RWPE2 (cell line): ENCODE measurements around the gene NAGS.
A peak's percentile ranks its signal among the peaks of the same experiment; 100 is the strongest.

ENCODE experiments used
- ATAC-seq: fragments of 200-7000 bp; cut with Tn5 transposase; 3 replicates; pipeline ENCODE4 v1.9.1; 2021; ENCODE audit warnings: low read depth
- DNase-seq: peaks from one replicate; pipeline ENCODE4 v3.0.0-alpha.2; 2020; ENCODE audit warnings: low spot score
- H3K27ac ChIP-seq: fragments of 450-650 bp; 2 replicates; pipeline ENCODE4 v1.5.1; 2017; ENCODE audit warnings: mild to moderate bottlenecking; ENCODE audit not compliant: poor library complexity, severe bottlenecking
- H3K27me3 ChIP-seq: fragments of 250-450 bp; sonication (Bioruptor Pico); 2 replicates; pipeline ENCODE4 v1.5.1; 2021; ENCODE audit warnings: mild to moderate bottlenecking, moderate library complexity; ENCODE audit not compliant: insufficient read depth, poor library complexity, severe bottlenecking
- H3K36me3 ChIP-seq: fragments of 250-450 bp; sonication (Bioruptor Pico); 2 replicates; pipeline ENCODE4 v1.5.1; 2020; ENCODE audit warnings: low read depth, mild to moderate bottlenecking, moderate library complexity
- H3K4me1 ChIP-seq: fragments of 250-450 bp; sonication (Bioruptor Pico); 2 replicates; pipeline ENCODE4 v1.5.1; 2021; ENCODE audit warnings: mild to moderate bottlenecking, moderate library complexity; ENCODE audit not compliant: insufficient read depth, poor library complexity, severe bottlenecking
- H3K4me3 ChIP-seq: fragments of 250-450 bp; sonication (Bioruptor Pico); 2 replicates; pipeline ENCODE4 v1.5.1; 2021; ENCODE audit warnings: mild to moderate bottlenecking, moderate library complexity; ENCODE audit not compliant: severe bottlenecking
- H3K9me3 ChIP-seq: fragments of 250-450 bp; sonication (Bioruptor Pico); 2 replicates; pipeline ENCODE4 v1.5.1; 2021; ENCODE audit warnings: mild to moderate bottlenecking, moderate library complexity; ENCODE audit not compliant: severe bottlenecking
- TF ChIP-seq, protein P1 (sequence below): fragments of 450-650 bp; IDR thresholded peaks from one replicate; pipeline ENCODE4 v1.5.1; 2017; ENCODE audit warnings: mild to moderate bottlenecking, moderate library complexity; ENCODE audit not compliant: poor library complexity, severe bottlenecking

The NAGS gene

DNA sequence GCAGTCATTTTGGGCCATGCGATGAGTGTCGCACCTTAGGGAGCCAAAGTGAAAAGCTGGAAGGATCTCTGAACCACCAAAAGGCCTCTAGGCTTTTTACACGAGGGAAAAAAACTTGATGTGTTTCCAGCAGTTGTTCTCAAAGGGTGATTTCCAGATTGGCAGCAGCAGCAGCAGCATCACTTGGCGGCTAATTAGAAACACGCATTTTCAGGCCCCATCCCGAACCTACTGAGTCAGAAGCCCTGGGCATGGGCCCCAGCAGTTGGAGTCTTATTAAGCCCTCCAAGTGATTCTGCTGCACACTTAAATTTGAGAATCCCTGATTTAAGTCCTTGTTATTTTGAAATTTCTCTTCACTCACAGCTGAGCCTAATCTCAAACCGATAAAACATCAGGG, 25.4 kb upstream of the NAGS start:
- H3K9me3 ChIP-seq = no peaks in the 10 kb centered on the region
- ATAC-seq (no peak), DNase-seq (no peak)
- no peak overlapping the region for H3K27ac ChIP-seq
- no peaks in the 10 kb centered on the region for H3K36me3 ChIP-seq
- H3K27me3 ChIP-seq = peaks cover 31% of the 10 kb centered on the region
- no peak overlapping the region for H3K4me3 ChIP-seq
- H3K4me1 ChIP-seq = no peaks in the 10 kb centered on the region
- TF ChIP-seq, protein P1, sequence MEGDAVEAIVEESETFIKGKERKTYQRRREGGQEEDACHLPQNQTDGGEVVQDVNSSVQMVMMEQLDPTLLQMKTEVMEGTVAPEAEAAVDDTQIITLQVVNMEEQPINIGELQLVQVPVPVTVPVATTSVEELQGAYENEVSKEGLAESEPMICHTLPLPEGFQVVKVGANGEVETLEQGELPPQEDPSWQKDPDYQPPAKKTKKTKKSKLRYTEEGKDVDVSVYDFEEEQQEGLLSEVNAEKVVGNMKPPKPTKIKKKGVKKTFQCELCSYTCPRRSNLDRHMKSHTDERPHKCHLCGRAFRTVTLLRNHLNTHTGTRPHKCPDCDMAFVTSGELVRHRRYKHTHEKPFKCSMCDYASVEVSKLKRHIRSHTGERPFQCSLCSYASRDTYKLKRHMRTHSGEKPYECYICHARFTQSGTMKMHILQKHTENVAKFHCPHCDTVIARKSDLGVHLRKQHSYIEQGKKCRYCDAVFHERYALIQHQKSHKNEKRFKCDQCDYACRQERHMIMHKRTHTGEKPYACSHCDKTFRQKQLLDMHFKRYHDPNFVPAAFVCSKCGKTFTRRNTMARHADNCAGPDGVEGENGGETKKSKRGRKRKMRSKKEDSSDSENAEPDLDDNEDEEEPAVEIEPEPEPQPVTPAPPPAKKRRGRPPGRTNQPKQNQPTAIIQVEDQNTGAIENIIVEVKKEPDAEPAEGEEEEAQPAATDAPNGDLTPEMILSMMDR = no peak

DNA sequence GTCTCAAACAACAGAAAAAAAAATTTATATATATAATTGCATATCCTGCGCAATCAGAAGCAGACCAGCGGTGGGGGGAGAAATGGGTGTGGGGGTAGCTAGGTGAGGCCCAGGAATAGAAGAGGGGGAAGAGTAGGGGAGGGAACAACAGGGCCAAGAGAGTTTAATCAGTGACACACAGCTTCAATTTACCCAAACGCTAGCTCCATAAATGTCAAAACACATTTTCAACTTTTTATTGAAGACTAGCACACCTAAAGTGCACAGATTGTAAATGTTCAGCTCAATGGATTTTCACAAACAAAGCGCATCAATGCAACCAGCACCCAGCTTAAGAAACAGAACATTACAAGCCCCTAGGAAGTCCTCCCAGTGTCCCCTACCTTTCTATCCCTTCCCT, 24.8 kb upstream of the NAGS start:
- DNase-seq = no peak
- peaks cover 31% of the 10 kb centered on the region for H3K27me3 ChIP-seq

DNA sequence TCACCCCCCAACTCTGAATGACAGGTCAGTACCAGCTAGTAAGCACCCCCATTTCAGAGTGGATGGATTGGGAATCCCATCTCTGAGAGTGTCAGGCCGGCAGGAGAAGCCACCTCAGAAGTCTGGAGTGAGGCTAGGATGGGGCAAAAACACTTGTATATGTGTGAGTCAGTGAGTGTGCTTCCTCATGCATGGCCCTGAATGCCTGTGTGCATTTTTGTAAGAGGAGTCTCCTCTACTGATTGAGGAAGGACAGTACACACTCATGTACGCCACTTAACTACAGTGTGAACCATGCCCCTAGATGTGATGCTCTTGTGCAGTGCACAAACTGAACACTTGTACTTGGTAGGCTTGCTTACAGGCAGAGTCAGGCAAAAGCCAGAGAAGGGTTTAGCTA, 22.3 kb upstream of the NAGS start:
- no peak overlapping the region for H3K27ac ChIP-seq
- TF ChIP-seq, protein P1 = no peak
- H3K36me3 ChIP-seq = no peaks in the 10 kb centered on the region
- peak; percentile 24; the same call in 1 of the 3 replicates for ATAC-seq
- peaks cover 34% of the 10 kb centered on the region for H3K27me3 ChIP-seq
- H3K9me3 ChIP-seq = no peaks in the 10 kb centered on the region
- H3K4me3 ChIP-seq = no peak overlapping the region
- DNase-seq = no peak
- H3K4me1 ChIP-seq = no peaks in the 10 kb centered on the region

More for the DNA sequence above, 24.8 kb upstream of the NAGS start:
- no peaks in the 10 kb centered on the region for H3K4me1 ChIP-seq
- no peak for ATAC-seq
- H3K36me3 ChIP-seq = no peaks in the 10 kb centered on the region
- no peak overlapping the region for H3K4me3 ChIP-seq
- H3K27ac ChIP-seq = no peak overlapping the region
- TF ChIP-seq, protein P1 = no peak
- no peaks in the 10 kb centered on the region for H3K9me3 ChIP-seq

DNA sequence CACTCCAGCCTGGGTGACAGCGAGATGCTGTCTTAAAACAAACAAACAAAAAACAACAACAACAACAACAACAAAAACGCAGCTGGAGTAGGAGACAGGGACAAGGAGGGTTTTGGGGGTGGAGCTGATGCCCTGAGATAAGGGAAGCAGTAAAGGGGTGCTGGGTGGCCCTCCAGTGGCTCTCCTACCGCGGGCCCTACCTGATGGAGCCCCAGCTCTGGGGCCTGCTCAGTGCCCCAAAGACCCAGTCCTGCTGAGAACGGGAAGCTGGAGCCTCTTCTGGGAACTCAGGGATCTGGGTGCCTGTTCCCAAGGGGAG, 21.3 kb upstream of the NAGS start:
- no peaks in the 10 kb centered on the region for H3K4me1 ChIP-seq
- DNase-seq = no peak
- no peaks in the 10 kb centered on the region for H3K36me3 ChIP-seq
- H3K27me3 ChIP-seq = peaks cover 34% of the 10 kb centered on the region
- no peak overlapping the region for H3K27ac ChIP-seq
- no peak overlapping the region for H3K4me3 ChIP-seq
- ATAC-seq = 0 out of 3 replicates have a peak, but pooled peaks have one; percentile 10
- no peaks in the 10 kb centered on the region for H3K9me3 ChIP-seq
- TF ChIP-seq, protein P1 = no peak

- Histone ChIP-seq H3K36me3 (no peaks in the 10 kb centered on the region), H3K27me3 (peaks cover 34% of the 10 kb centered on the region), H3K9me3 (no peaks in the 10 kb centered on the region), H3K27ac (no peak overlapping the region), H3K4me3 (peak overlapping the region; percentile 19), H3K4me1 (no peaks in the 10 kb centered on the region)
- TF ChIP-seq, protein P1 = peak; percentile 15
- ATAC-seq (peak; percentile 59; the same call in 2 of the 3 replicates), DNase-seq (no peak)
Observed at GRCh38 chr17:43983515-43984411, 20.7 kb upstream of the NAGS start.
